ENCODE results near the gene LRRTM3. TPM values are rescaled to one million over a fixed set of nuclear protein-coding genes. Genes with fewer than 3 reads are reported as not detected.

LRRTM3 gene
- total RNA-seq, 1 experiment from 2014 or later: 0.96 TPM

DNA sequence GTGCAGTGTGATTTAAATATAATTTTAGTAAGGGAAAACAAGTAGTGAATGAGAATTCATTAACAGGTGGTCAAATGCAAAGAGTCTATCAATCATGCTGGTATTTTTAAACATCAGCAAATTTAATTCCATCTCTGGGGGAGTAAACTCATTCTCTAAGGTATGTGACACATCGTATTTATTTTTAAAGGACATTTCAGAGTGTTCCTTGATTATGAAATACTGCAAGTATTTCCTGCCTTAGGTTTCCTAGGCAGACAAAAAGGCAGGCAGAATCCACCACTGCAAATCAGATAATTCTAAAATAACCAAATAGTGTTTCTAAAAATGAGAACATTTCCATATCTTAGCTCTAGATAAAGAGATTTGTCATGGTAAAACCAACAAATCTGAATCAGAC lies 193.8 kb downstream of the LRRTM3 start:
- Histone ChIP-seq H3K79me2 (ENCODE audit: insufficient read depth, low read length) (no peaks in the 10 kb centered on the region), H2BK12ac (ENCODE audit: insufficient read length, low read depth, low read length) (no peak overlapping the region), H2BK15ac (ENCODE audit: low read depth, low read length) (no peak overlapping the region), H3K9me3 (ENCODE audit: control insufficient read depth, low read depth, low read length) (no peaks in the 10 kb centered on the region), H3K14ac (ENCODE audit: insufficient read depth, low read length) (no peak overlapping the region), H3K4me2 (ENCODE audit: insufficient read depth, insufficient read length, low read length) (no peak overlapping the region), H3K9ac (ENCODE audit: extremely low read depth, insufficient read length, low read length) (no peak overlapping the region), H3K27me3 (ENCODE audit: insufficient read depth, low read length) (no peaks in the 10 kb centered on the region), H2BK120ac (ENCODE audit: low read depth, low read length, poor library complexity, severe bottlenecking) (no peak overlapping the region), H3T11ph (ENCODE audit: low read length) (no peak overlapping the region), H3K18ac (ENCODE audit: insufficient read length, low read depth, low read length) (no peak overlapping the region), H3K4me1 (ENCODE audit: insufficient read depth, low read length) (no peaks in the 10 kb centered on the region), H3K4ac (ENCODE audit: low read depth, low read length) (no peak overlapping the region), H3K23me2 (ENCODE audit: insufficient read length, low read depth, low read length, poor library complexity, severe bottlenecking) (no peaks in the 10 kb centered on the region), H4K91ac (ENCODE audit: insufficient read length, low read depth, low read length) (no peak overlapping the region), H2BK5ac (ENCODE audit: insufficient read length, low read length) (no peak overlapping the region), H2AFZ (ENCODE audit: low read length) (no peak overlapping the region), H4K20me1 (ENCODE audit: control insufficient read depth, insufficient read depth, insufficient read length) (no peaks in the 10 kb centered on the region), H3K23ac (ENCODE audit: insufficient read length, low read depth, low read length) (no peak overlapping the region), H3K79me1 (ENCODE audit: insufficient read depth, low read depth, low read length, poor library complexity, severe bottlenecking) (no peaks in the 10 kb centered on the region), H4K5ac (ENCODE audit: insufficient read length, low read depth, low read length) (no peak overlapping the region), H4K8ac (replicated peaks; ENCODE audit: insufficient read length, low read depth, low read length) (no peak overlapping the region), H3K27ac (ENCODE audit: insufficient read length, low read depth, low read length) (no peak overlapping the region), H2BK20ac (ENCODE audit: low read depth, low read length, poor library complexity, severe bottlenecking) (no peak overlapping the region), H2AK5ac (ENCODE audit: insufficient read length, low read length) (no peak overlapping the region), H3K56ac (ENCODE audit: insufficient read length, low read depth, low read length) (no peak overlapping the region)
- WGBS (ENCODE audit: extremely low coverage, insufficient read length, low lambda C conversion rate): no CpG with 5 or more reads among the region's 1 CpG
- no peak for DNase-seq
- no peaks in the 10 kb centered on the region for H3K36me3 Mint-ChIP-seq (ENCODE audit: insufficient read depth in 1 of 3, low read depth in 3 of 3)
- no peaks in the 10 kb centered on the region for H3K9me3 Mint-ChIP-seq
- TF ChIP-seq, protein P1, sequence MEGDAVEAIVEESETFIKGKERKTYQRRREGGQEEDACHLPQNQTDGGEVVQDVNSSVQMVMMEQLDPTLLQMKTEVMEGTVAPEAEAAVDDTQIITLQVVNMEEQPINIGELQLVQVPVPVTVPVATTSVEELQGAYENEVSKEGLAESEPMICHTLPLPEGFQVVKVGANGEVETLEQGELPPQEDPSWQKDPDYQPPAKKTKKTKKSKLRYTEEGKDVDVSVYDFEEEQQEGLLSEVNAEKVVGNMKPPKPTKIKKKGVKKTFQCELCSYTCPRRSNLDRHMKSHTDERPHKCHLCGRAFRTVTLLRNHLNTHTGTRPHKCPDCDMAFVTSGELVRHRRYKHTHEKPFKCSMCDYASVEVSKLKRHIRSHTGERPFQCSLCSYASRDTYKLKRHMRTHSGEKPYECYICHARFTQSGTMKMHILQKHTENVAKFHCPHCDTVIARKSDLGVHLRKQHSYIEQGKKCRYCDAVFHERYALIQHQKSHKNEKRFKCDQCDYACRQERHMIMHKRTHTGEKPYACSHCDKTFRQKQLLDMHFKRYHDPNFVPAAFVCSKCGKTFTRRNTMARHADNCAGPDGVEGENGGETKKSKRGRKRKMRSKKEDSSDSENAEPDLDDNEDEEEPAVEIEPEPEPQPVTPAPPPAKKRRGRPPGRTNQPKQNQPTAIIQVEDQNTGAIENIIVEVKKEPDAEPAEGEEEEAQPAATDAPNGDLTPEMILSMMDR (conservative IDR thresholded peaks at IDR 0.05): no peak
- H3K27me3 Mint-ChIP-seq (ENCODE audit: low read depth): no peaks in the 10 kb centered on the region
- H3K4me1 Mint-ChIP-seq: peaks cover 0 to 3% of the 10 kb centered on the region in 2 experiments; a peak in 2 of 4 replicates
- H3K27ac Mint-ChIP-seq: no peak overlapping the region
- no peak overlapping the region for H3K4me3 Mint-ChIP-seq
